Measurements from ENCODE around the gene ERBB2. TPM values are rescaled to one million over a fixed set of nuclear protein-coding genes. Genes with fewer than 3 reads are reported as not detected.

ERBB2 gene
- total and polyA plus RNA-seq, 2 of the 13 experiments (the other 11 are each of a cell fraction or from before 2014, with no cell fraction given): 57.7 to 64.1 TPM

DNA sequence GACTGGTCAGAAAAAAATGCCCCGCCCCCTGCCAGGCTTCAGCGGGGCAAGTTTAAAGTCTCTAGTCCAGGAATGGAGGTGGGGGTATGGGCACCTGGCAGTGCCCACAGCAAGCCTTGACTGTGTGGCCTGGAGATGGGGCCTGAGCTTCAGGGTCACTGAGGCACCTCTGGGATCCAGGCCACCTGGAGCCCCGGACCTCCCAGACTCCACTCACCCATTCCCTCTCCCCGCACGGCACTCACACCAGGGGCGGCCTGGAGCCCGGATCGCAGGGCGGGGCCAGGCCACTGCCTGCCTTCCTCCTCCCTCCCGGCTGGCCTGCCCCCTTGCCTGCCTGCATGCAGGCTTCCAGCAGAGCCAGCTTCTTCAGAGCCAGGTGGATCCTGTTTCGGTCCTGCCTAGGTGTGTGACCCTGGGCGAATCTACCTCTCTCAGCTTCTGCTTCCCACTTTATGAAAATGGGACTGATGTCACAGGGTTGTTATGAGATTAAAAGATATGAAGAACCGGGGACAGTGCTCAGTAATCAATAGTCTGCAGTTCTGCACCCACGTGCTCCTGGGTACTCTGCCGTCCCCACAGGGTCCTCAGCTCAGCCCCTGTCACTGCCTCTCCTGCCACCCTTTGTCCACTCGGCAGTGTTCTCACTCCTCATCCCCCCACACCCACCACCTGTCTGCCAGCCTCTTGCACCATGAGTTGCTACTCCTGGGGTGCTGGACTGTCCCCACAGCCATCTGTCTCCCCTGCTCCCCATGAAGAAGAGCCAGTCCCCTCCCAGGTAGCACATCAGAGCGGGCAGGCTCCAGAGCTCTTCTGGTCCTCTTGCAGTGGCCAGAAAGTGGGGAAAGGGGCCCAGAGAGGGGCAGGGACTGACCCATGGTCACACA is 35.9 kb upstream of the ERBB2 start:
- in situ Hi-C loops (cut with HindIII; ENCODE audit: extremely low pct_ligation_motif_present, low pct_unique_long_range_greater_than_20kb) (no loop called here), intact Hi-C loops (cut with micrococcal nuclease; ENCODE audit: unreplicated experiment) (no loop called here)
- FAIRE-seq (peak; percentile 63), ATAC-seq (peak; percentile 63), DNase-seq (ENCODE audit: low spot score) (peak; percentile 50)
- Histone ChIP-seq H3K79me2 (ENCODE audit: insufficient read depth, low read length) (no peaks in the 10 kb centered on the region), H3K9me3 (ENCODE audit: low read length) (no peaks in the 10 kb centered on the region), H4K20me1 (ENCODE audit: insufficient read depth, low read length) (no peaks in the 10 kb centered on the region), H3K4me1 (ENCODE audit: insufficient read depth, low read length) (peaks cover 55% of the 10 kb centered on the region), H3K9ac (ENCODE audit: insufficient read depth, low read depth, low read length) (peak overlapping the region; percentile 7; the same call in 1 of the 2 replicates), H2AFZ (ENCODE audit: low read length) (no peak overlapping the region), H3K4me3 (replicated peaks in 1 of 3; ENCODE audit: insufficient read depth in 1 of 3, low read depth in 2 of 3, low read length in 3 of 3) (peak overlapping the region in 1 of 3 experiments; percentile 45; a peak in 2 of 6 replicates), H3K27me3 (ENCODE audit: control insufficient read depth in 1 of 2, insufficient read depth in 2 of 2, low read length in 2 of 2) (peaks cover 5 to 27% of the 10 kb centered on the region in 2 experiments), H3K4me2 (ENCODE audit: low read depth, low read length) (peak overlapping the region; percentile 59), H3K36me3 (replicated peaks in 1 of 2; ENCODE audit: control insufficient read depth in 1 of 2, insufficient read depth in 2 of 2, low read length in 2 of 2) (peaks cover 15 to 18% of the 10 kb centered on the region in 2 experiments; a peak in 4 of 5 replicates), H3K27ac (ENCODE audit: extremely low read length, insufficient read depth, low read length) (no peak overlapping the region)
- WGBS (ENCODE audit: low lambda C conversion rate): 6% methylated on average over 15 of the region's 17 CpGs
- CTCF ChIA-PET (ENCODE audit: low intra/inter-chr PET ratio, low total read pairs): interaction anchor here (3.6 kb wide), 1 partner anchor 41 kb away, joined by 22 read pairs; no protein-coding TSS in a partner anchor
- POLR2A ChIA-PET: interaction anchor here (0.8 to 1.8 kb wide), 6 partner anchors 10 to 89 kb away, joined by 3 to 7 read pairs (median 4); no protein-coding TSS in a partner anchor
- TSS peak; percentile 42 for BruUV-seq (replicated peaks)
- TF ChIP-seq GLI4 (CRISPR knock-in tag; IDR thresholded peaks at IDR 0.05; ENCODE audit: borderline replicate concordance) (0 out of 2 replicates have a peak, but pooled peaks have one; percentile 41), AGO2 (optimal IDR thresholded peaks at IDR 0.05; ENCODE audit: low read depth, low read length) (peak; percentile 78), ZFP36 (IDR thresholded peaks at IDR 0.05; ENCODE audit: borderline replicate concordance, low read depth, low read length, partially characterized antibody) (peak; percentile 6), ARID3A (IDR thresholded peaks at IDR 0.05; ENCODE audit: low read depth, low read length) (0 out of 2 replicates have a peak, but pooled peaks have one; percentile 15), TRIM24 (CRISPR knock-in tag; IDR thresholded peaks at IDR 0.05) (no peak), HIC2 (CRISPR knock-in tag; IDR thresholded peaks at IDR 0.05; ENCODE audit: low read depth) (peak; percentile 90), SYNCRIP (IDR thresholded peaks at IDR 0.05; ENCODE audit: insufficient read depth, low read depth, low read length) (no peak), ZKSCAN1 (IDR thresholded peaks at IDR 0.05; ENCODE audit: low read length) (no peak), ZNF121 (CRISPR knock-in tag; IDR thresholded peaks at IDR 0.05) (peak; percentile 91), GABPB1 (CRISPR knock-in tag; IDR thresholded peaks at IDR 0.05) (peak; percentile 45; the same call in 1 of the 2 replicates), TGIF2 (CRISPR knock-in tag; IDR thresholded peaks at IDR 0.05) (peak; percentile 50; the same call in 1 of the 2 replicates), EEA1 (CRISPR knock-in tag; IDR thresholded peaks at IDR 0.05; ENCODE audit: borderline replicate concordance) (0 out of 2 replicates have a peak, but pooled peaks have one; percentile 57)
- TF ChIP-seq, protein P1, sequence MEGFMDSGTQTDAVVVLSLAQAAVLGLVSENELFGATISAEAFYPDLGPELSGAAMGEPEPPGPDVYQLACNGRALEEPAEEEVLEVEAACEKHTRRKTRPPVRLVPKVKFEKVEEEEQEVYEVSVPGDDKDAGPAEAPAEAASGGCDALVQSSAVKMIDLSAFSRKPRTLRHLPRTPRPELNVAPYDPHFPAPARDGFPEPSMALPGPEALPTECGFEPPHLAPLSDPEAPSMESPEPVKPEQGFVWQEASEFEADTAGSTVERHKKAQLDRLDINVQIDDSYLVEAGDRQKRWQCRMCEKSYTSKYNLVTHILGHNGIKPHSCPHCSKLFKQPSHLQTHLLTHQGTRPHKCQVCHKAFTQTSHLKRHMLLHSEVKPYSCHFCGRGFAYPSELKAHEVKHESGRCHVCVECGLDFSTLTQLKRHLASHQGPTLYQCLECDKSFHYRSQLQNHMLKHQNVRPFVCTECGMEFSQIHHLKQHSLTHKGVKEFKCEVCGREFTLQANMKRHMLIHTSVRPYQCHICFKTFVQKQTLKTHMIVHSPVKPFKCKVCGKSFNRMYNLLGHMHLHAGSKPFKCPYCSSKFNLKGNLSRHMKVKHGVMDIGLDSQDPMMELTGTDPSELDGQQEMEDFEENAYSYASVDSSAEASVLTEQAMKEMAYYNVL (CRISPR knock-in tag; IDR thresholded peaks at IDR 0.05; ENCODE audit: borderline replicate concordance): no peak
- TF ChIP-seq, protein P2, sequence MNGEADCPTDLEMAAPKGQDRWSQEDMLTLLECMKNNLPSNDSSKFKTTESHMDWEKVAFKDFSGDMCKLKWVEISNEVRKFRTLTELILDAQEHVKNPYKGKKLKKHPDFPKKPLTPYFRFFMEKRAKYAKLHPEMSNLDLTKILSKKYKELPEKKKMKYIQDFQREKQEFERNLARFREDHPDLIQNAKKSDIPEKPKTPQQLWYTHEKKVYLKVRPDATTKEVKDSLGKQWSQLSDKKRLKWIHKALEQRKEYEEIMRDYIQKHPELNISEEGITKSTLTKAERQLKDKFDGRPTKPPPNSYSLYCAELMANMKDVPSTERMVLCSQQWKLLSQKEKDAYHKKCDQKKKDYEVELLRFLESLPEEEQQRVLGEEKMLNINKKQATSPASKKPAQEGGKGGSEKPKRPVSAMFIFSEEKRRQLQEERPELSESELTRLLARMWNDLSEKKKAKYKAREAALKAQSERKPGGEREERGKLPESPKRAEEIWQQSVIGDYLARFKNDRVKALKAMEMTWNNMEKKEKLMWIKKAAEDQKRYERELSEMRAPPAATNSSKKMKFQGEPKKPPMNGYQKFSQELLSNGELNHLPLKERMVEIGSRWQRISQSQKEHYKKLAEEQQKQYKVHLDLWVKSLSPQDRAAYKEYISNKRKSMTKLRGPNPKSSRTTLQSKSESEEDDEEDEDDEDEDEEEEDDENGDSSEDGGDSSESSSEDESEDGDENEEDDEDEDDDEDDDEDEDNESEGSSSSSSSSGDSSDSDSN (CRISPR knock-in tag; IDR thresholded peaks at IDR 0.05): peak; percentile 71
